GM23248 (cell line): ENCODE measurements around the gene KRT15. TPM values are rescaled to one million over a fixed set of nuclear protein-coding genes. Genes with fewer than 3 reads are reported as not detected.

Source experiments
- DNase-seq: peaks from one replicate; pipeline ENCODE4 v3.0.0-alpha.2; 2015
- H2AFZ ChIP-seq: fragments of 200-600 bp; sonication (generic); 2 replicates; pipeline ENCODE4 v1.6.1; 2016; ENCODE audit warnings: antibody characterized with exemption
- H3F3A ChIP-seq: fragments of 200-600 bp; sonication (generic); 2 replicates; pipeline ENCODE4 v1.6.1; 2016; ENCODE audit warnings: mild to moderate bottlenecking, antibody characterized with exemption, mixed run types; ENCODE audit not compliant: insufficient read depth
- H3K27ac ChIP-seq: fragments of 200-600 bp; sonication (generic); 2 replicates; pipeline ENCODE4 v1.5.1; 2016; ENCODE audit warnings: mild to moderate bottlenecking
- H3K27me3 ChIP-seq: fragments of 200-600 bp; sonication (generic); replicated peaks from 2 replicates; pipeline ENCODE4 v1.6.1; 2016; ENCODE audit warnings: mild to moderate bottlenecking; ENCODE audit not compliant: insufficient read depth
- H3K36me3 ChIP-seq: fragments of 200-600 bp; sonication (generic); 2 replicates; pipeline ENCODE4 v1.6.1; 2016; ENCODE audit warnings: low read depth, mild to moderate bottlenecking
- H3K4me1 ChIP-seq: fragments of 200-600 bp; sonication (generic); 2 replicates; pipeline ENCODE4 v1.6.1; 2016; ENCODE audit warnings: mild to moderate bottlenecking; ENCODE audit not compliant: insufficient read depth
- H3K4me2 ChIP-seq: fragments of 200-600 bp; sonication (generic); one replicate; pipeline ENCODE4 v1.6.1; 2016; ENCODE audit warnings: mild to moderate bottlenecking; ENCODE audit not compliant: unreplicated experiment
- H3K4me3 ChIP-seq: fragments of 200-600 bp; sonication (generic); 2 replicates; pipeline ENCODE4 v1.5.1; 2016; ENCODE audit warnings: mild to moderate bottlenecking
- H3K79me2 ChIP-seq: fragments of 200-600 bp; sonication (generic); 2 replicates; pipeline ENCODE4 v1.6.1; 2016; ENCODE audit warnings: mild to moderate bottlenecking; ENCODE audit not compliant: insufficient read depth
- H3K9ac ChIP-seq: fragments of 200-600 bp; sonication (generic); 2 replicates; pipeline ENCODE4 v1.6.1; 2016; ENCODE audit warnings: mild to moderate bottlenecking
- H3K9me2 ChIP-seq: fragments of 200-600 bp; sonication (generic); 2 replicates; pipeline ENCODE4 v1.6.1; 2016; ENCODE audit warnings: mixed run types, mild to moderate bottlenecking, moderate library complexity; ENCODE audit not compliant: insufficient read depth
- H3K9me3 ChIP-seq: fragments of 200-600 bp; sonication (generic); one replicate; pipeline ENCODE4 v1.6.1; 2017; ENCODE audit warnings: low read depth
- H4K20me1 ChIP-seq: fragments of 200-600 bp; sonication (generic); 2 replicates; pipeline ENCODE4 v1.6.0; 2016; ENCODE audit not compliant: insufficient read depth
- EZH2 ChIP-seq: fragments of 200-600 bp; sonication (generic); IDR thresholded peaks from 2 replicates; pipeline ENCODE4 v1.6.1; 2018; ENCODE audit warnings: antibody characterized with exemption, mild to moderate bottlenecking; ENCODE audit not compliant: insufficient read depth, poor library complexity, severe bottlenecking
- EZH2phosphoT487 ChIP-seq: fragments of 200-600 bp; sonication (generic); IDR thresholded peaks from 2 replicates; pipeline ENCODE4 v1.6.1; 2018; ENCODE audit warnings: antibody characterized with exemption, moderate library complexity, mild to moderate bottlenecking, low read depth; ENCODE audit not compliant: insufficient read depth
- WGBS, 2 experiments: methylation state at CpG; one replicate each; pipeline ENCODE4 v1.1.6; 2015 to 2017; ENCODE audit warnings: low lambda C conversion rate in 2 of 2, low coverage in 1 of 2; ENCODE audit errors: missing lambda C conversion rate in 2 of 2; 5-methylcytosine and 5-hydroxymethylcytosine counted together
- in situ Hi-C: fragments of 300-500 bp; cut with MboI; formaldehyde crosslinking; loops from 2 replicates; pipeline ENCODE4 v1.15.0; 2020
- polyA plus RNA-seq: library from polyadenylated mRNA; unstranded; fragments of >200 nt; fragmentation: Nextera tagmentation; extraction: Ambion mirVana; gene quantifications from 2 replicates; pipeline ENCODE4 v1.2.1, GENCODE V29; 2016
- total RNA-seq: library from RNA; depleted of rRNA; stranded (reverse); fragments of >200 nt; shearing (Covaris generic); gene quantifications from 2 replicates; pipeline ENCODE4 v1.2.3, GENCODE V29; 2014

The KRT15 gene
- total and polyA plus RNA-seq, 2 experiments from 2014 or later: 0.65 to 2.3 TPM

- no peaks in the 10 kb centered on the region for H3K36me3 ChIP-seq
- no peaks in the 10 kb centered on the region for H3K27me3 ChIP-seq
- H3K27ac ChIP-seq: no peak overlapping the region
- in situ Hi-C loops: no loop called here
- WGBS, 2 experiments: 74 to 80% methylated on average over 7 of the region's 7 CpGs
- no peaks in the 10 kb centered on the region for H4K20me1 ChIP-seq
- H3K79me2 ChIP-seq: no peaks in the 10 kb centered on the region
- DNase-seq: no peak
- no peaks in the 10 kb centered on the region for H3K9me2 ChIP-seq
- no peaks in the 10 kb centered on the region for H3K9me3 ChIP-seq
- H3K9ac ChIP-seq: no peak overlapping the region
- no peak overlapping the region for H3K4me3 ChIP-seq
- H3K4me1 ChIP-seq: no peaks in the 10 kb centered on the region
- no peak overlapping the region for H2AFZ ChIP-seq
- H3F3A ChIP-seq: no peaks in the 10 kb centered on the region
- H3K4me2 ChIP-seq: no peak overlapping the region
- no peak for TF ChIP-seq EZH2phosphoT487
- no peak for TF ChIP-seq EZH2
These were observed 8.2 kb downstream of the KRT15 start for GRCh38 chr17:41510251-41511065.

GRCh38 chr17:41507315-41507880 is 11.3 kb downstream of the KRT15 start:
- H3F3A ChIP-seq: no peaks in the 10 kb centered on the region
- no peak for DNase-seq
- H3K27me3 ChIP-seq: no peaks in the 10 kb centered on the region
- H3K4me1 ChIP-seq: no peaks in the 10 kb centered on the region
- H3K27ac ChIP-seq: no peak overlapping the region
- H3K4me2 ChIP-seq: no peak overlapping the region
- no peak overlapping the region for H3K9ac ChIP-seq
- 69 to 71% methylated on average over 9 to 10 of the region's 10 CpGs for WGBS, 2 experiments
- in situ Hi-C loops: no loop called here
- no peaks in the 10 kb centered on the region for H3K79me2 ChIP-seq
- no peaks in the 10 kb centered on the region for H4K20me1 ChIP-seq
- no peak overlapping the region for H2AFZ ChIP-seq
- no peaks in the 10 kb centered on the region for H3K9me3 ChIP-seq
- TF ChIP-seq EZH2 (no peak), EZH2phosphoT487 (no peak)
- H3K4me3 ChIP-seq: no peak overlapping the region
- H3K36me3 ChIP-seq: no peaks in the 10 kb centered on the region
- no peaks in the 10 kb centered on the region for H3K9me2 ChIP-seq

- no peaks in the 10 kb centered on the region for H3K36me3 ChIP-seq
- H3K4me3 ChIP-seq: no peak overlapping the region
- H3K4me1 ChIP-seq: no peaks in the 10 kb centered on the region
- 91 to 92% methylated on average over 14 of the region's 14 CpGs for WGBS, 2 experiments
- DNase-seq: no peak
- H3K9ac ChIP-seq: no peak overlapping the region
- no peak overlapping the region for H2AFZ ChIP-seq
- H3K9me2 ChIP-seq: no peaks in the 10 kb centered on the region
- H3F3A ChIP-seq: no peaks in the 10 kb centered on the region
- no peaks in the 10 kb centered on the region for H4K20me1 ChIP-seq
- TF ChIP-seq EZH2 (no peak), EZH2phosphoT487 (no peak)
- H3K27ac ChIP-seq: no peak overlapping the region
- H3K79me2 ChIP-seq: no peaks in the 10 kb centered on the region
- no peak overlapping the region for H3K4me2 ChIP-seq
- in situ Hi-C loops: no loop called here
- H3K27me3 ChIP-seq: no peaks in the 10 kb centered on the region
- no peaks in the 10 kb centered on the region for H3K9me3 ChIP-seq
These were observed 12.6 kb downstream of the KRT15 start for GRCh38 chr17:41505809-41506767.
